ENCODE measurements around the gene NUFIP2. TPM values are rescaled to one million over a fixed set of nuclear protein-coding genes. Genes with fewer than 3 reads are reported as not detected.
A peak's percentile ranks its signal among the peaks of the same experiment; 100 is the strongest.

NUFIP2 gene
- total and polyA plus RNA-seq, 10 of the 15 experiments (the other 5 are each of a cell fraction or from before 2014, with no cell fraction given), result 3.7 to 32.3 (median 14.5) TPM

- H3K27me3 ChIP-seq (replicated peaks in 1 of 2; ENCODE audit: control insufficient read depth in 2 of 2, insufficient read depth in 2 of 2, low read length in 1 of 2), result no peaks in the 10 kb centered on the region
- peaks cover 87% of the 10 kb centered on the region for H3K79me2 ChIP-seq (ENCODE audit: control insufficient read depth, insufficient read depth, low read length)
- ATAC-seq (no peak), DNase-seq (ENCODE audit: low read depth, low spot score) (no peak), FAIRE-seq (no peak)
- no peak overlapping the region for H3K9ac ChIP-seq (ENCODE audit: control insufficient read depth, insufficient read depth, low read length)
- ChIA-PET CTCF (interaction anchor here (0.7 to 2.8 kb wide), 3 partner anchors 10 to 131 kb away, joined by 3 to 21 read pairs (median 3); no protein-coding TSS in a partner anchor), RAD21 (ENCODE audit: unreplicated experiment) (no interaction called here), SMC1A (ENCODE audit: uncharacterized antibody, unreplicated experiment) (interaction anchor here (1.3 to 3.3 kb wide), 2 partner anchors 9 to 23 kb away, joined by 5 to 8 read pairs; no protein-coding TSS in a partner anchor), POLR2A (no interaction called here)
- H3K4me1 ChIP-seq (ENCODE audit: control insufficient read depth, insufficient read depth, low read length), result no peaks in the 10 kb centered on the region; the same call in 1 of the 2 replicates
- intact Hi-C loops (cut with micrococcal nuclease; ENCODE audit: unreplicated experiment) (no loop called here), in situ Hi-C loops (cut with MboI) (no loop called here)
- H3K9me3 ChIP-seq (replicated peaks; ENCODE audit: control insufficient read depth, insufficient read depth, low read length), result peaks cover 33% of the 10 kb centered on the region
- no peak overlapping the region for H3K27ac ChIP-seq (ENCODE audit: control insufficient read depth, insufficient read depth)
- H4K20me1 ChIP-seq (ENCODE audit: control insufficient read depth, insufficient read depth), result peaks cover 3% of the 10 kb centered on the region
- BruUV-seq (replicated peaks), result no TSS peak
- H2AFZ ChIP-seq (ENCODE audit: control insufficient read depth, low read depth, low read length), result no peak overlapping the region
- H3K36me3 ChIP-seq (ENCODE audit: control insufficient read depth in 2 of 2, insufficient read depth in 2 of 2, low read length in 1 of 2), result peaks cover 7 to 27% of the 10 kb centered on the region in 2 experiments
- H3K4me3 ChIP-seq, result no peak overlapping the region; the same call in 1 of the 2 replicates
- TF ChIP-seq POLR2A (IDR thresholded peaks at IDR 0.05; ENCODE audit: low read depth, low read length) (0 out of 2 replicates have a peak, but pooled peaks have one; percentile 20), FOXM1 (IDR thresholded peaks at IDR 0.05; ENCODE audit: low read depth, low read length) (no peak), EP300 (IDR thresholded peaks at IDR 0.05; ENCODE audit: borderline replicate concordance in 1 of 2, control insufficient read depth in 1 of 2, low read depth in 2 of 2, low read length in 2 of 2) (no peak), SUPT20H (IDR thresholded peaks at IDR 0.05; ENCODE audit: borderline replicate concordance, control insufficient read depth, low read depth, low read length) (no peak), POLR2AphosphoS5 (IDR thresholded peaks at IDR 0.05; ENCODE audit: low read length) (no peak; the same call in 1 of the 2 replicates), JUNB (IDR thresholded peaks at IDR 0.05) (no peak)
- no peak overlapping the region for H3K4me2 ChIP-seq (ENCODE audit: control insufficient read depth, insufficient read depth)
- WGBS (ENCODE audit: insufficient coverage, insufficient replicate concordance, low lambda C conversion rate, missing lambda C conversion rate), result 97% methylated on average over 5 of the region's 5 CpGs
These were observed 14.4 kb downstream of the NUFIP2 start for GRCh38 chr17:29279397-29280070.

- Histone ChIP-seq H3K27ac (ENCODE audit: control insufficient read depth, insufficient read depth) (no peak overlapping the region), H2AFZ (ENCODE audit: control insufficient read depth, low read depth, low read length) (no peak overlapping the region), H3K36me3 (ENCODE audit: control insufficient read depth in 2 of 2, insufficient read depth in 2 of 2, low read length in 1 of 2) (peaks cover 7 to 32% of the 10 kb centered on the region in 2 experiments), H3K27me3 (replicated peaks in 1 of 2; ENCODE audit: control insufficient read depth in 2 of 2, insufficient read depth in 2 of 2, low read length in 1 of 2) (no peaks in the 10 kb centered on the region), H3K9me3 (replicated peaks; ENCODE audit: control insufficient read depth, insufficient read depth, low read length) (peaks cover 28% of the 10 kb centered on the region), H4K20me1 (ENCODE audit: control insufficient read depth, insufficient read depth) (peaks cover 3% of the 10 kb centered on the region), H3K4me1 (ENCODE audit: control insufficient read depth, insufficient read depth, low read length) (no peaks in the 10 kb centered on the region; the same call in 1 of the 2 replicates), H3K4me2 (ENCODE audit: control insufficient read depth, insufficient read depth) (no peak overlapping the region), H3K4me3 (no peak overlapping the region), H3K9ac (ENCODE audit: control insufficient read depth, insufficient read depth, low read length) (no peak overlapping the region), H3K79me2 (ENCODE audit: control insufficient read depth, insufficient read depth, low read length) (peaks cover 88% of the 10 kb centered on the region)
- intact Hi-C loops (cut with micrococcal nuclease; ENCODE audit: unreplicated experiment), result no loop called here
- ATAC-seq (no peak), FAIRE-seq (no peak), DNase-seq (ENCODE audit: low read depth, low spot score) (no peak)
- SMC1A ChIA-PET (ENCODE audit: uncharacterized antibody, unreplicated experiment), result interaction anchor here (1.3 to 3.3 kb wide), 2 partner anchors 10 to 22 kb away, joined by 5 to 8 read pairs; no protein-coding TSS in a partner anchor
- RAD21 ChIA-PET (ENCODE audit: unreplicated experiment), result interaction anchor here (1.0 kb wide), 1 partner anchor 12 kb away, joined by 3 read pairs; no protein-coding TSS in a partner anchor
- CTCF ChIA-PET, result interaction anchor here (0.7 to 2.8 kb wide), 3 partner anchors 11 to 130 kb away, joined by 3 to 21 read pairs (median 3); no protein-coding TSS in a partner anchor
- TSS peak; percentile 11 for BruUV-seq (replicated peaks)
- TF ChIP-seq ZNF274 (IDR thresholded peaks at IDR 0.05; ENCODE audit: insufficient read depth, insufficient read length) (peak; percentile 34), BCL3 (IDR thresholded peaks at IDR 0.05; ENCODE audit: borderline replicate concordance, insufficient read depth, low read depth, low read length, poor library complexity, severe bottlenecking) (no peak)
- POLR2A ChIA-PET, result no interaction called here
- in situ Hi-C loops (cut with MboI), result no loop called here
These were observed 15.3 kb downstream of the NUFIP2 start for GRCh38 chr17:29278692-29279091.
